GM21825 (cell line): ENCODE results near the gene SLC5A8.
"Not testable (repeated sequence)": the region's sequence is repeated elsewhere in the genome, so short reads cannot be mapped to it uniquely, and the experiment has no call there.

Experiments
- ATAC-seq: cut with Tn5 transposase; IDR thresholded peaks from one replicate; pipeline ENCODE4 v1.9.1; 2021; ENCODE audit warnings: mild to moderate bottlenecking, moderate library complexity; ENCODE audit not compliant: unreplicated experiment

Gene SLC5A8

GRCh38 chr12:101172316-101172715 lies 37.7 kb downstream of the SLC5A8 start:
- no peak for ATAC-seq

DNA sequence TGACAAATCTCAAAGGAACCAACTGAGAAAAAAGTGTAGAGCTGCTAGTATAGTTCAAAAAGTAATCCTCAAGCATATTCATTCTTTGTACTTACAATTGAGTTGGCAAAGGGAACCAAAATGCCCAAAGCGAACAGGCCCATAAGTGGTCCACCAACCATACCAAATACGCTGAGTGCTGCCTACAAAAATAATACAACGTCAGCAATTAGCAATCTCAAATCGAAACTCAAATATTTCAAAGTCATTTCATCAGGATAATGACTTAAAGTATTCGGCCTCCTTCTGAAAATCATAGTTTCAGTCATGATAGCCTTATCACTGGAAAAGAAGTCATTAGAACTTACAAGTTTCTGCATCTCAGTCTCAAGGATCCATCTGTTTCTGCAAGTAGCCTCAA lies 42.0 kb downstream of the SLC5A8 start:
- no peak for ATAC-seq

DNA sequence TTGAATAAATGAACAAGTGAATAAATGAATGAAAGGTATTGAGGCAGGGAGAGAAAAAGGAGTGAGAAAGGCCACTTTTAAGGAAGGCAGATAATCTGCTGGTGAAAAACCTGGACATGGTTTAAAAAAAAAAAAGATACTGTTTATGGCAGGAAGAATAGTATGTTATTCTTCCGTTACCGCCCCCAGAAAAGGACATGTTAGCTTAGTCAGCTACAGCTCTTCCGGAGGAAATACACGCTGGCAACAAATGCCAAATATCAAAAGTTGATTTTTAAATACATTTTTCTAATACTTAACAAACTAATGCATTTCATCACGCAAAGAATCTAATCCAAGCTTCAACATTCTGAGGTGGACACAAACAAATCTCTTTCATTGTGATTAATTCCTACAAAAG lies 43.2 kb downstream of the SLC5A8 start:
- ATAC-seq, result no peak

GRCh38 chr12:101165319-101165718 lies 44.7 kb downstream of the SLC5A8 start:
- ATAC-seq, result no peak

GRCh38 chr12:101145777-101146431 lies 64.1 kb downstream of the SLC5A8 start:
- not testable (repeated sequence) for ATAC-seq

- no peak for ATAC-seq
Measured at GRCh38 chr12:101127521-101128219, 82.4 kb downstream of the SLC5A8 start.

GRCh38 chr12:101117842-101118241 lies 92.2 kb downstream of the SLC5A8 start:
- no peak for ATAC-seq

DNA sequence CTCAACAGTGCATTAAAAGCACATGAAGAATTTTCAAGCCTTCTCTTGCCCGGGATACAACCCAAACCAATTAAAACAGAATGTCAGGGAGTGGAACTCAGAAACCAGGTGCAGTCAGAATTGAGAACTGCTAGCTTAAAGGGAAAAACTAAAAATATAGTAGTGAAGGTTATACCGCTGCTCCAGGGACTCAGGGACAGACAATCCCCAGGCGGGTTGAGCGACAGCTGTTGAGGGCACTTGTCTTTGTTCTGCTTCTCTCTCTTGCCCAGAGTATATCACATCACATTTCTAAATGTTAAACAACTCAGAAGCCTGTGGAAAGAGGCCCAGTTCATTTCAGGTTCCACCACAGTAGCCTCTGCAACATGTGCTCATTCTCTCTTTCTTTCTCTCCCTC lies 93.1 kb downstream of the SLC5A8 start:
- no peak for ATAC-seq

- no peak for ATAC-seq
Measured at GRCh38 chr12:101115326-101115725, 94.7 kb downstream of the SLC5A8 start.

DNA sequence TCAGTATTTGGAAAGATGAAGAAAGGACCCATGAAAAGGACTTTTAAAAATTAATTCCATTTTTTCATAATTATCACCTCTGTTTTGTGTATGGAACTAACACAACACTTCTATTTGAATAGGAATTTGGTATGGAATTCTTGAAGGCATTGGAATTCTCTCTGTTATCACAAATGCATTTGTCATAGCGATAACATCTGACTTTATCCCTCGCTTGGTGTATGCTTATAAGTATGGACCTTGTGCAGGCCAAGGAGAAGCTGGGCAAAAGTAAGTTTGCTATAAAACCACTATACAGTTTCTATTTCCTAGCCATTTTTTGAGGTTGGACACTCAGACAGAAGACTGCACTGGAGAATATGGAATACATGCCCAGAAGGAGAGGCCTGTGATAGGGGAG lies 98.6 kb downstream of the SLC5A8 start:
- no peak for ATAC-seq

DNA sequence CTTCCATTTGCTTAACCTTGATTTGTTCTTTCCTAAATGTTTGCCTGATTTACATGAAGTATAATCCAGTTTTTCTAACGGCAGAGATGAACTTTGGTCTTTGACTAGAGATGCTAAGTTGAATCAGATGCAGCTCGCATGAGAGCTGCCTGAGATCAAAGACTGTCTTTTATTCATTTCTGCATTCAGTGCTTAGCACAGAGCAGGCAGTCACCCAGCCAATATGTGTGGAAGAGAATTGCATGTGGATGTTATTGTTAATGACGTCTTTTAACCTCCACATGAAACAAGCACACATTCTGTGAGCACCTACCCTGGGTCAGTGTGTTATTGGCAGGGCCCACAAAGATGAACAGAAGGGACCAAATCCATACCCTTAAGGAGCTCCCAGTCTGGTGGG lies 99.2 kb downstream of the SLC5A8 start:
- no peak for ATAC-seq

DNA sequence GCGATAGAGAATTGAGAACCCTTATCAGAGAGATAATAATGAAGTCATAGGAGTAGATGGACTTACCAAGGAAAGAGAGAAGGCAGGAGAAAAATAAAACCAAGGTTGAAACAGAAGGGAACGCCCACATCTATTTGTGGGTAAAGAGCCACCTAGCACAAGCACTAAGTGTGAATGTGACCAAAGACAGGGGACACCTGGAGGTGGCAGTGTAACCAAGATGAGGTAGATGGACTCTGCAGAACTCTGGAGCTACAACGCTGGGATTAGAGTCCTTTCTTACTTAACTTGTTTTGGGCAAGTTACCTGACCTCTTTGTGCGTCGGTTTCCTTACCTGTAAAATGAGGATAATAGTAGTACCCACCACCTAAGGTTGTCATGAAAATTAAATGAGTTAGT lies 101.9 kb downstream of the SLC5A8 start:
- no peak for ATAC-seq

- ATAC-seq, result no peak
Measured at GRCh38 chr12:101107032-101107763, 102.8 kb downstream of the SLC5A8 start.
